NCI-H2227 (cell line): ENCODE data around the gene SFMBT2.

Experiments
- DNase-seq: peaks from one replicate; lab custom pipeline; 2025; ENCODE audit not compliant: unreplicated experiment; lab: John Stamatoyannopoulos, UW

SFMBT2 gene

GRCh38 chr10:7301006-7301778 is 109.6 kb downstream of the SFMBT2 start:
- DNase-seq = no peak

GRCh38 chr10:7300384-7300971 is 110.4 kb downstream of the SFMBT2 start:
- DNase-seq = no peak

- DNase-seq = peak; percentile 55
Measured at GRCh38 chr10:7299601-7300325, 111.1 kb downstream of the SFMBT2 start.

- DNase-seq = no peak
Measured at GRCh38 chr10:7298495-7298894, 112.3 kb downstream of the SFMBT2 start.

GRCh38 chr10:7297094-7297493 is 113.7 kb downstream of the SFMBT2 start:
- DNase-seq = no peak

GRCh38 chr10:7296648-7297047 is 114.2 kb downstream of the SFMBT2 start:
- DNase-seq = no peak

- DNase-seq = no peak
Measured at GRCh38 chr10:7296076-7296475, 114.8 kb downstream of the SFMBT2 start.

GRCh38 chr10:7293378-7293920 is 117.4 kb downstream of the SFMBT2 start:
- no peak for DNase-seq

- DNase-seq = no peak
Measured at GRCh38 chr10:7291487-7292270, 119.2 kb downstream of the SFMBT2 start.

GRCh38 chr10:7288060-7288690 is 122.7 kb downstream of the SFMBT2 start:
- no peak for DNase-seq

GRCh38 chr10:7287377-7287776 is 123.5 kb downstream of the SFMBT2 start:
- DNase-seq = no peak

- DNase-seq = no peak
Measured at GRCh38 chr10:7285522-7286322, 125.1 kb downstream of the SFMBT2 start.

- no peak for DNase-seq
Measured at GRCh38 chr10:7283246-7283645, 127.6 kb downstream of the SFMBT2 start.

GRCh38 chr10:7282457-7282856 is 128.4 kb downstream of the SFMBT2 start:
- DNase-seq = no peak

- DNase-seq = no peak
Measured at GRCh38 chr10:7281429-7281828, 129.4 kb downstream of the SFMBT2 start.

- no peak for DNase-seq
Measured at GRCh38 chr10:7279303-7279702, 131.5 kb downstream of the SFMBT2 start.

- DNase-seq = no peak
Measured at GRCh38 chr10:7277867-7278266, 133.0 kb downstream of the SFMBT2 start.

- no peak for DNase-seq
Measured at GRCh38 chr10:7277432-7277831, 133.4 kb downstream of the SFMBT2 start.

GRCh38 chr10:7275761-7276440 is 134.9 kb downstream of the SFMBT2 start:
- DNase-seq = no peak
